Activated CD4-positive, alpha-beta T cell treated with anti-CD3 and anti-CD28 coated beads, Interleukin-2, Interleukin-4, amounts not matched to agents 100 ng/mL and 50 ng/mL, durations not matched to agents 16 hours and 8 hours (primary cell): ENCODE measurements around the gene NYNRIN.
"Not testable (repeated sequence)": the region's sequence is repeated elsewhere in the genome, so short reads cannot be mapped to it uniquely, and the experiment has no call there.

Experiments
- DNase-seq: peaks from one replicate; pipeline ENCODE4 v3.0.0-alpha.2; 2020; ENCODE audit warnings: low spot score

Gene NYNRIN

DNA sequence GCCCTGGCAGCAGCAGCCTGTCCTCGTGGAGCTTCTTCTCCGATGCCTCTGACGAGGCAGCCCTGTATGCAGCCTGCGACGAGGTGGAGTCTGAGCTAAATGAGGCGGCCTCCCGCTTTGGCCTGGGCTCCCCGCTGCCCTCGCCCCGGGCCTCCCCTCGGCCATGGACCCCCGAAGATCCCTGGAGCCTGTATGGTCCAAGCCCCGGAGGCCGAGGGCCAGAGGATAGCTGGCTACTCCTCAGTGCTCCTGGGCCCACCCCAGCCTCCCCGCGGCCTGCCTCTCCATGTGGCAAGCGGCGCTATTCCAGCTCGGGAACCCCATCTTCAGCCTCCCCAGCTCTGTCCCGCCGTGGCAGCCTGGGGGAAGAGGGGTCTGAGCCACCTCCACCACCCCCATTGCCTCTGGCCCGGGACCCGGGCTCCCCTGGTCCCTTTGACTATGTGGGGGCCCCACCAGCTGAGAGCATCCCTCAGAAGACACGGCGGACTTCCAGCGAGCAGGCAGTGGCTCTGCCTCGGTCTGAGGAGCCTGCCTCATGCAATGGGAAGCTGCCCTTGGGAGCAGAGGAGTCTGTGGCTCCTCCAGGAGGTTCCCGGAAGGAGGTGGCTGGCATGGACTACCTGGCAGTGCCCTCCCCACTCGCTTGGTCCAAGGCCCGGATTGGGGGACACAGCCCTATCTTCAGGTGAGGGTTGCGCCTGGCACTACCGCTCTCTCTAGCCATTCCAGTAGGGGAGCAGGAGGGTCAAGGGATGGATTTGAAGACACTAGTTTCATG is 28.7 kb upstream of the NYNRIN start:
- no peak for DNase-seq

DNA sequence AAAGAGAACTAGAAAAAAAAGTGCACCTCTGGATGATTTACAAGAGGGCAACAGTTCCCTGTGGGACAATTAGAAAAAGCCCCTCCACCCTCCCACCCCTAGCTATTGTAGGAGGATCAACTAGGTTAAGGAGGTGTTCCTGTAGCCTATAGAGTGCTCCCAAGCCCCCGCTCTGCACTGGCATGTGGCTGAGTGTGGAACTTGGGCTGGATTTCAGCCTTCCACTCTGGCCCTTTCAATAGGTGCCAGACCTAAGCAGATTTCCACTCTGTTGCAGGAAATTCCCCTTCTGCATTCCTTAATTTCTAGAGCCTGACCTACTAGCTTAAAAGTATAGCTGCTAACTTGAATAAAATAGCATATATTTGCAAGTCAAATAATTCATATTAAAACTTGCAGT is 28.1 kb upstream of the NYNRIN start:
- no peak for DNase-seq

- DNase-seq = not testable (repeated sequence)
These were observed 27.2 kb upstream of the NYNRIN start for GRCh38 chr14:24371605-24372004.

DNA sequence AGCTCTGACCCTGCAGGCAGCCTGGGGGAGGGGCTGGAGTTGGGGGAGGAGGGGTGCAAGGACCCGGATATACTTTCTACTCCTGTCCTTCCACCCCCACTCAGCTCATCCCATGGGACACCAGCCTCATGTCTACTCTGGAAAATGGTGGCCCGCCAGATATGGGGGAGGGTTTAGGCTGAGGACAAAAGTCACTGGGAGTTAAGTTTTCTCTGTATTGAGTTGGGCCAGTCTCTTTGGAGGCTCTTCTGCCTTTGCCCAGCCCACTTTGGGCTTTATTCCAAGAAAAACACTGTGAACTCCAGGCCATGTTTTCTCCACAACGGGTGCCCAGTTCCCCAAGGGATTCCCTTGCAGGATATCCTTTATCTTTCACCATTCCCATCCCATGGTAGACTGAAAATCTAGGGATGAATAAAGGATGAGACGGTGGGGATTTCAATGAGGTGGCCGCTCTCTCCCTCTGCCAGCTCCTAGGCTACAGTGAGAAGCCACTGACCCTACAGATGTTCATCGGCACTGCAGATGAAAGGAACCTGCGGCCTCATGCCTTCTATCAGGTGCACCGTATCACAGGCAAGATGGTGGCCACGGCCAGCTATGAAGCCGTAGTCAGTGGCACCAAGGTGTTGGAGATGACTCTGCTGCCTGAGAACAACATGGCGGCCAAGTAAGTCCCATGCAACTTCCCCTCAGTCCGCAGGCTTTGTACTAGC is 25.9 kb upstream of the NYNRIN start:
- no peak for DNase-seq

DNA sequence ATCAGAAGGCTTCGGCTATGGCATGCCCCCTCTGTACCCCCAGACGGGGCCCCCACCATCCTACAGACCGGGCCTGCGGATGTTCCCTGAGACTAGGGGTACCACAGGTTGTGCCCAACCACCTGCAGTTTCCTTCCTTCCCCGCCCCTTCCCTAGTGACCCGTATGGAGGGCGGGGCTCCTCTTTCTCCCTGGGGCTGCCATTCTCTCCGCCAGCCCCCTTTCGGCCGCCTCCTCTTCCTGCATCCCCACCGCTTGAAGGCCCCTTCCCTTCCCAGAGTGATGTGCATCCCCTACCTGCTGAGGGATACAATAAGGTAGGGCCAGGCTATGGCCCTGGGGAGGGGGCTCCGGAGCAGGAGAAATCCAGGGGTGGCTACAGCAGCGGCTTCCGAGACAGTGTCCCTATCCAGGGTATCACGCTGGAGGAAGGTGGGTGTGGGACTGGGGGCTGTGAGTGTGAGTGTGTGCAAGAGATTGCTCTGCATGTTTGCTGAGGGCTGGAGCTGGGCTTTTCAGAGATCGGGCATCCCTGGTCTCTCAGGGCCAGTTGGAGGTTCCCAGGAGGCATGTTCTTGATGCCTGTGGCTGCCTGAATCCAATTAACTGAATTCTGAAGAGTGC is 22.2 kb upstream of the NYNRIN start:
- no peak for DNase-seq

GRCh38 chr14:24377126-24377525 is 21.7 kb upstream of the NYNRIN start:
- DNase-seq = no peak

- DNase-seq = no peak
These were observed 21.1 kb upstream of the NYNRIN start for GRCh38 chr14:24377657-24378056.

DNA sequence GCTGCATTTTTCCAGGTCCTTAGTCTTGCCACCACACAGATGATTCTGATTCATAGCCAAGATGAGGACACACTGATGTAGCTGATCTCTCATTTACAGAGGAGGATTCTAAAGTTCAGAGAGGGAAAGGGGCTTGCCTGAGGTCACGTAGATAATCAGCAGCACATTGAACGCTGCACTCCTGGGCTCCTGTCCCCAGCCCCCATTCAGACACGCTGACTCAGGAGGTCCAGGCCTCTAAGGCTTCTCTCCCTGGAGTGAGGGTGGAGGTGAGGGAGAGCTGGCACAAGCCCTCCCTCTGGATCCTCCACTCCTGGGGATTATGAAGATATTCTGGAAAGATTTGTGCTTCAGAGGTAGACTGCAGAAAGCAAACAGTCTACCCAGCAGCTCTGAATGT is 20.5 kb upstream of the NYNRIN start:
- DNase-seq = no peak

- DNase-seq = no peak
These were observed 19.6 kb upstream of the NYNRIN start for GRCh38 chr14:24378981-24379906.

DNA sequence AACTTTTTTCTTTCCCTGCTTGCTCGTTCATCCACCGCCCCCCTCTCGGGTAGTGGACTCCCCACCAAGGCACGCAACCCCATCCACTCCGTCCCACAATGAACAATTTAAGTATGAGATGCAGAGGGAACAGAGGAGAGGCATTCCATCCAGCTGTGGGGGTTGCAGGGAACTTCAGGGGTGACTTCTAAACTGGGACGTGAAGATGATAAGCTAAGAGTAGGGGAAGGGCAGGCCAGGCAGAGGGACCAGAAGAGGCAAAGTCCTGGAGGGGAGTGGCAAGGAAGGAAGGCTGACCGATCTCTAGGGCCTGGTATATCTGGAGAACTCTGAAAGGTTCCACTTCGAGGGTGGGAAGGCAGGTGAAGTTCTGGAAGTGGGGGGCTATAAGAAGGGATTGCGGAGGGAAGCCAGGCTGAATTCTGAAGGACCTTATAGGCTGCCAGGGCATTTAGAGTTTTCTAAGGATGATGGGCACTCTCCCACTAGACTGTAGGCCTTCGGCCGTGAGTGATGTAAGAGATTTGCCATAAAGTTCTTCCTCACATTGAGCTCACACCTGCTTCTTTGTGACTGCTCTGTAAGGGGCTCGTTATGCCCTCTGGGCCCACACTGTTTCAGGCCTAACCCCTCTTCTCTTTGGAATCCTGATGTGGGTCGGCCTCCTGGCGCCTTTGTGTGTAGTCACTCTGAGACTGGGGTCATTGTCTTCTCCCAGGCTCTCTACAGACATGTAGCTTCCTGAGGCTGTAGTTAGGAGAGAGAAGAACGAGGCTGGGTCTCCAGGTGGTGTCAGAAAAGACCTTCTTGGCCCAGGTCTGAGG is 18.7 kb upstream of the NYNRIN start:
- DNase-seq = no peak

DNA sequence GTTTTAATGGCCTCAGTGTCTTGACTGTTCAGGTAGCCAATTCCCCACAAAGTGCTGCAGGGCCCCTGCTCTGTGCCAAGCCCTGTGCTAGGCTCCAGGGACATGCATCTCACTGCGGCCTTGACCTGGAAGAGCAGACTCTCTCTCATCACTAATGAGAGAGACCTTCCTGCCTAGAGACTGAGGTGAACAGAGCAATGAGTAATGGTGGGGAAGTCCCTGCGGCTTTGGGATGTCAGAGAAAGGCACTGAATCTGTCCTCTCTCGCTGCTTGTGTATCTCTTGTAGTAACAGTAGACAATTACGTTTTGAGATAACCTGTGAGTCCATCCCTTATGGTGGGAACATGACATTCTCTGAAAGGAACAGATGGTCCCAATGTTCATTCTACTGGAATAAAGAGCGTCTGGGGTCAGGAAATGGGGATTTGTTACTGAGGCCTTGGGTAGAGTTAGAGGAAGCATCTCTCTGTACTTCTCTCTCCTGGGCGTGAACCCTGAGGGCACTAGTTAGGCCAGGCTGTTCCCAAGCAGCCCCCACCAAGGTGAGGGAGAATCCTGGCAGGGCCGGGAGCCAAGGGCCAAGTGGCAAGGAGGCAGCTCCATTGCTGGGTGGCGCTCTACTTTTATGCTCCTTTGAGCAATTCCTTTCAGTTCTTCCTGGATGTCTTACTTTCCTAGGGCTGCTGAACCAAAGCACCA is 17.3 kb upstream of the NYNRIN start:
- peak; percentile 12 for DNase-seq

DNA sequence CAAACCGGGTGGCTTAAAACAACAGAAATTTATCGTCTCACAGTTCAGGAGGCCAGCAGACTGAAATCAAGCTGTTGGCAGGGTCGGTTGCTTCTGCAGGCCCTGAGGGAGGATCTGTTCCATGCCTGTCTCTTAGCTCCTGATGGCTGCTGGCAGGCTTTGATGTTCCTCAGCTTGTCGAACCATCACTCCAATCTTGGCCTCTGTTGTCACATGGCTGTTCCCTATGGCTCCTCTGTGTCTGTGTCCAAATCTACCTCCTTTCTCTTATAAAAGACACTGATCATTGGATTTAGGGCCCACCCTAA is 16.8 kb upstream of the NYNRIN start:
- no peak for DNase-seq

GRCh38 chr14:24384169-24384568 is 14.6 kb upstream of the NYNRIN start:
- no peak for DNase-seq

GRCh38 chr14:24385524-24385923 is 13.3 kb upstream of the NYNRIN start:
- no peak for DNase-seq

DNA sequence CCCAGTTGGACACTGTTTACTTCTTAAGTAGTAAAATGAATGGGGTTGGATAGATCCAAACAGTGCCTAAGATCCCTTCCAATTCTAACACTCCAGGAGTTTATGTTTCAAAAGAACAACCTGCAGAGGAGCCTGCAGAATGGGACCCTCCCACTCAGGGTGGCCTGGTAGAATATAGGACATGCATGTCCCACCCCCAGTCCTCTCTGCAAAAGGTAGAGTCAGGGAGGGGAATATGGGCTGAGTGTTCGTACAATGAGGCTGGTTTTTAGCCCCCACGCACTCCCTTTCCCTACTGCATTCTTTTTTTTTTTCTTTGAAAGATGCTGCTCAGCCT is 11.8 kb upstream of the NYNRIN start:
- no peak for DNase-seq

GRCh38 chr14:24387579-24387978 is 11.2 kb upstream of the NYNRIN start:
- not testable (repeated sequence) for DNase-seq

GRCh38 chr14:24388474-24389179 is 10.2 kb upstream of the NYNRIN start:
- no peak for DNase-seq

GRCh38 chr14:24389226-24389848 is 9.5 kb upstream of the NYNRIN start:
- DNase-seq = no peak

DNA sequence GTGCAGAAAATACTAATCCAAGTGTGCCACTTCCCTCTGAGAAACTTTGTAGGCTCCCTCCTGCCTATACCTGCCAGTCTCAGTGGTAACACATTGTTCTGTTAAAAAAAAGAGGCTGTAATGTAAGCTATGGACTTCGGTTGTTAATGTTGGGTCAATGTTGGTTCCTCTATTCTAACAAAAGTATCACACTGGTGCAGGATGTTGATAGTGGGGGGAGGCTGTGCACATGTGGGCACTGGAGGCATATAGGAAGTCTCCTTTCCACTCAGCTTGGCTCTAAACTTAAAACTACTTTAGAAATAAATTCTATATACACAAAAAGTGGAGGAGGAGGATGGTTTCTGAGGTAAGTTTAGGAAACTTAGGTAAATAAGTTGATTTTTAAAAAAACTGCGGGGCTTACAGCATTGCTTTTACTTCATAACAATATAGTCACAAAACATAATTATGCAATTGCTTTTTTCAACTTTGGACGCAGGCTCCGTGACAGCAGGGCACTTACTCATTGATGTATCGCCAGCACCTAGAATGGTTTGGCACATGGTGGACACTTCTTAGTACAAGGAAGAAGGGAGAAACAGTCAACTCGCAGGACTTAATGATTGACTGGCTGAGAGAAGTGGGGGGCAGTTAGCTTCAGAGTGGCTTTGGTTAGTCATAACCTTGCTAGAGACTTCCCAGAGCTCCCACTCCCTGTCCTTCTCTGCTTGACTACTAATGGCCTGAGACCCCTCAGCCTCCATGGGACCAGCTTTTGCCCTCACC is 7.9 kb upstream of the NYNRIN start:
- DNase-seq = no peak
